Stimulated activated CD4-positive, alpha-beta T cell treated with anti-CD3 and anti-CD28 coated beads, Interleukin-15, amount 100 ng/mL, for 48 hours (primary cell): ENCODE measurements around the gene HECTD1.
"Not testable (repeated sequence)": the region's sequence is repeated elsewhere in the genome, so short reads cannot be mapped to it uniquely, and the experiment has no call there.

Experiments used
- DNase-seq, 2 donors: peaks; one replicate each; pipeline ENCODE4 v3.0.0-alpha.2; 2020; ENCODE audit warnings: low read depth in 2 of 2

Gene HECTD1

DNA sequence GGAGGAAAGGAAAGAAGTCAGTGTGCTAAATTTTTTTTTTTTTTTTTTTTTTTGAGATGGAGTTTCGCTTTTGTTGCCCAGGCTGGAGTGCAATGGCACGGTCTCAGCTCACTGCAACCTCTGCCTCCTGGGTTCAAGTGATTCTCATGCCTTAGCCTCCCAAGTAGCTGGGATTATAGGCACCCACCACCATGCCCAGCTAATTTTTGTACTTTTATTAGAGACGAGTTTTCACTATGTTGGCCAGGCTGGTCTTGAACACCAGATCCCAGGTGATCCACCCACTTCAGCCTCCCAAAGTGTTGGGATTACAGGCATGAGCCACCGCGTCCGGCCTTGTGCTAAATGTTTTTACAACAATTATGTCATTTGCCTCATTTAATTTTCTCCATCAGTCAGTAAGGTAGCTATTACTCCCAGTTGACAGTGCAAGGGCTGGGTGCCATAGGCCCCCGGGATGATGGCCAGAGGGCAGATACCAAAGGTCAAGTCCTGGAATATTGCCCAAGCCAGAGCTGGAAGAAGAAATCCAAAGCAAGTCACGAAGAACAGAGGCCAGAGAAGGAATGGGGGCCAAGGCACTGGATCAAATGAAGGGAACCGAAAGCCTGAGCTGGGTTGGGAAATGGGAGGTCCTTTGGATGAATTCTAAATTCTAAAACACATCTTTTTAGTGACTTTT, 154.5 kb downstream of the HECTD1 start:
- not testable (repeated sequence) for DNase-seq

DNA sequence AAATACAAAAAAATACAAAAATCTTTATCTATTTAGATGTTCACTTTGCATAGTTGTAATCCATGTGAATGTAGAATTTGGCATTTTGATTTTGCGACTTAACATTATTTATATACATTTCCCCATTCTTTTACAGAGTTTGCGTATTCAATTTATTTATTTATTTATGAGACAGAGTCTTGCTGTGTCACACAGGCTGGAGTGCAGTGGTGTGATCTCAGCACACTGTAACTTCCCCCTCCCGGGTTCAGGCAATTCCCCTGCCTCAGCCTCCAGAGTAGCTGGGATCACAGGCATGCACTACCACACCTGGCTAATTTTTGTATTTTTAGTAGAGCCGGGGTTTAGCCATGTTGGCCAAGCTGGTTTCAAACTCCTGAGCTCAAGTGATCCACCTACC, 156.1 kb downstream of the HECTD1 start:
- DNase-seq, result no peak

DNA sequence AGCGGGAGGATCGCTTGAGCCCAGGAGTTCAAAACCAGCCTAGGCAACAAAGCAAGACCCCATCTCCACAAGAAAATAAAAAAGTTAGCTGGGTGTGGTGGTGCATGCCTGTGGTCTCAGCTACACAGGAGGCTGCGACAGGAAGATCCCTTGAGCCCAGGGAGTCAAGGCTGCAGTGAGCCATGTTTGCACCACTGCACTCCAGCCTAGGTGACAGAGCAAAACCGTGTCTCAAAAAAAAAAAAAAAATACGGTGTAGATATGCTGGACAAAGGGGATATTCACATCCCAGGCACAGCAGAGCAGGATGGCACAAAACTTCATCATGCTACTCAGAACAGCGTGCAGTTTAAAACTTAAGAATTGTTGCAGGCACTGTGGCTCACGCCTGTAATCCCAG, 156.6 kb downstream of the HECTD1 start:
- no peak for DNase-seq
